A549 (cell line): Measurements from ENCODE around the gene ATG3. TPM values are rescaled to one million over a fixed set of nuclear protein-coding genes. Genes with fewer than 3 reads are reported as not detected.

Experiments used
- ATAC-seq, 2 experiments: fragments of 200-7000 bp in 1 of 2; fragments of >200 bp in 1 of 2; cut with Nextera tagmentation in 1 of 2; cut with Tn5 transposase in 1 of 2; 3 replicates each; pipeline versions ENCODE4 v1.8.0 to v1.9.1; 2018 to 2020; ENCODE audit warnings: mild to moderate bottlenecking in 1 of 2, moderate library complexity in 1 of 2
- CTCF ChIA-PET: fragments of 300-600 bp; sonication (Branson Sonifier 250); formaldehyde crosslinking; extraction: SDS; loops from one replicate; lab custom pipeline; 2021; ENCODE audit warnings: antibody characterized with exemption, inconsistent platforms; lab: Yijun Ruan, JAX
- POLR2A ChIA-PET: fragments of 350-600 bp; formaldehyde crosslinking; extraction: SDS; loops from one replicate; lab custom pipeline; 2021; ENCODE audit warnings: antibody characterized with exemption, inconsistent platforms; lab: Yijun Ruan, JAX
- DNase-seq, 2 experiments: peaks; one replicate each; pipeline versions ENCODE4 v3.0.0 to v3.0.0-alpha.2; 2011 to 2016; ENCODE audit warnings: low read depth in 1 of 2, low spot score in 1 of 2
- FAIRE-seq: peaks from 2 replicates; lab custom pipeline; 2011; peaks lifted over from hg19 to GRCh38; lab: Jason Lieb, UNC
- H3K27ac ChIP-seq, 2 experiments: fragments of >200 bp; sonication (Bioruptor Twin); formaldehyde crosslinking; 3 replicates each; pipeline ENCODE4 v1.5.1; 2016 to 2017
- H3K4me1 ChIP-seq: fragments of >200 bp; sonication (Bioruptor Twin); formaldehyde crosslinking; 3 replicates; pipeline ENCODE4 v1.6.1; 2016
- H3K4me2 ChIP-seq: fragments of >200 bp; sonication (Bioruptor Twin); formaldehyde crosslinking; 3 replicates; pipeline ENCODE4 v1.6.1; 2016
- H3K4me3 ChIP-seq: fragments of >200 bp; sonication (Bioruptor Twin); formaldehyde crosslinking; 3 replicates; pipeline ENCODE4 v1.5.1; 2016
- H3K9me3 ChIP-seq: fragments of >200 bp; sonication (Bioruptor Twin); formaldehyde crosslinking; 3 replicates; pipeline ENCODE4 v1.6.1; 2016
- CEBPB ChIP-seq, 2 experiments: fragments of >200 bp in 1 of 2; sonication (Bioruptor Twin) in 1 of 2; formaldehyde crosslinking in 1 of 2; IDR thresholded peaks; 2 replicates each; pipeline ENCODE4 v1.6.1; 2012 to 2016
- EHF ChIP-seq: fragments of 250-450 bp; sonication (Bioruptor Pico); IDR thresholded peaks from 2 replicates; pipeline ENCODE4 v1.5.0; 2020; ENCODE audit warnings: mild to moderate bottlenecking
- ESRRA ChIP-seq: fragments of 150-350 bp; IDR thresholded peaks from 2 replicates; pipeline ENCODE4 v1.6.1; 2014; ENCODE audit warnings: mild to moderate bottlenecking, low read length, borderline replicate concordance
- FOXS1 ChIP-seq: fragments of 250-450 bp; sonication (Bioruptor Pico); IDR thresholded peaks from 2 replicates; pipeline ENCODE4 v1.5.0; 2020; ENCODE audit warnings: mild to moderate bottlenecking, moderate library complexity
- GATA3 ChIP-seq: IDR thresholded peaks from 2 replicates; pipeline ENCODE4 v1.6.1; 2012; ENCODE audit warnings: borderline replicate concordance
- HES2 ChIP-seq: fragments of >200 bp; sonication (Bioruptor Twin); formaldehyde crosslinking; IDR thresholded peaks from 2 replicates; pipeline ENCODE4 v1.6.1; 2016
- HEYL ChIP-seq: fragments of 250-450 bp; sonication (Bioruptor Pico); IDR thresholded peaks from 2 replicates; pipeline ENCODE4 v1.8.0; 2021; ENCODE audit warnings: mild to moderate bottlenecking, moderate library complexity
- HMGXB4 ChIP-seq: fragments of 250-450 bp; sonication (Bioruptor Pico); IDR thresholded peaks from 2 replicates; pipeline ENCODE4 v1.5.0; 2021; ENCODE audit warnings: mild to moderate bottlenecking, moderate library complexity, borderline replicate concordance
- HOXA7 ChIP-seq: fragments of 250-450 bp; sonication (Bioruptor Pico); IDR thresholded peaks from 2 replicates; pipeline ENCODE4 v1.5.0; 2020; ENCODE audit warnings: mild to moderate bottlenecking, moderate library complexity
- JUN ChIP-seq, 2 experiments: fragments of >200 bp; sonication (Bioruptor Twin); formaldehyde crosslinking; IDR thresholded peaks; 2 replicates in 1 of 2; 3 replicates in 1 of 2; pipeline ENCODE4 v1.6.1; 2016 to 2017
- JUNB ChIP-seq: fragments of >200 bp; sonication (Bioruptor Twin); formaldehyde crosslinking; IDR thresholded peaks from 2 replicates; pipeline ENCODE4 v1.6.1; 2016
- KDM1A ChIP-seq: fragments of 200-600 bp; sonication (generic); IDR thresholded peaks from 2 replicates; pipeline ENCODE4 v1.6.1; 2016; ENCODE audit warnings: low read depth, mild to moderate bottlenecking
- KDM5A ChIP-seq: fragments of 200-600 bp; sonication (generic); IDR thresholded peaks from 2 replicates; pipeline ENCODE4 v1.6.1; 2016; ENCODE audit warnings: antibody characterized with exemption, mild to moderate bottlenecking
- MAFK ChIP-seq: fragments of 450-650 bp; IDR thresholded peaks from 2 replicates; pipeline ENCODE4 v1.6.1; 2014; ENCODE audit not compliant: partially characterized antibody
- MAX ChIP-seq: IDR thresholded peaks from 2 replicates; pipeline ENCODE4 v1.6.1; 2012
- MYC ChIP-seq: IDR thresholded peaks from 2 replicates; pipeline ENCODE4 v1.6.1; 2012; ENCODE audit warnings: mild to moderate bottlenecking, inconsistent platforms, low read length, improper control_type of control experiment, borderline replicate concordance
- NFE2L2 ChIP-seq: fragments of 150-350 bp; conservative IDR thresholded peaks from 2 replicates; pipeline ENCODE4 v1.6.1; 2014; ENCODE audit warnings: low read length
- POLR2A ChIP-seq: IDR thresholded peaks from 2 replicates; pipeline ENCODE4 v1.6.1; 2012; ENCODE audit warnings: mild to moderate bottlenecking, low read length
- POLR2AphosphoS2 ChIP-seq: conservative IDR thresholded peaks from 2 replicates; pipeline ENCODE4 v1.6.1; 2012; ENCODE audit warnings: low read length, improper control_type of control experiment, inconsistent platforms
- RAD21 ChIP-seq, 2 experiments: fragments of >200 bp in 1 of 2; sonication (Bioruptor Twin) in 1 of 2; formaldehyde crosslinking in 1 of 2; IDR thresholded peaks in 1 of 2; conservative IDR thresholded peaks in 1 of 2; 2 replicates in 1 of 2; 3 replicates in 1 of 2; pipeline ENCODE4 v1.6.1; 2012 to 2018; ENCODE audit warnings: inconsistent platforms in 1 of 2
- RARB ChIP-seq: fragments of 250-450 bp; sonication (Bioruptor Pico); IDR thresholded peaks from 2 replicates; pipeline ENCODE4 v1.8.0; 2021; ENCODE audit warnings: mild to moderate bottlenecking, moderate library complexity
- REST ChIP-seq: fragments of 200-600 bp; sonication (generic); IDR thresholded peaks from 2 replicates; pipeline ENCODE4 v1.6.1; 2016; ENCODE audit warnings: antibody characterized with exemption, mild to moderate bottlenecking, moderate library complexity
- RFX5 ChIP-seq: fragments of 450-650 bp; IDR thresholded peaks from 2 replicates; pipeline ENCODE4 v1.7.1; 2014; ENCODE audit warnings: antibody characterized with exemption, mild to moderate bottlenecking, moderate library complexity
- TFCP2L1 ChIP-seq: fragments of 250-450 bp; sonication (Bioruptor Pico); IDR thresholded peaks from 2 replicates; pipeline ENCODE4 v1.5.0; 2021; ENCODE audit warnings: mild to moderate bottlenecking
- USF2 ChIP-seq: fragments of 450-650 bp; IDR thresholded peaks from 2 replicates; pipeline ENCODE4 v1.6.1; 2014; ENCODE audit warnings: antibody characterized with exemption
- ZC3H11A ChIP-seq: fragments of 450-650 bp; IDR thresholded peaks from 2 replicates; pipeline ENCODE4 v1.6.1; 2014; ENCODE audit warnings: antibody characterized with exemption, mild to moderate bottlenecking
- ZNF302 ChIP-seq: fragments of 250-450 bp; sonication (Bioruptor Pico); IDR thresholded peaks from 2 replicates; pipeline ENCODE4 v1.9.0; 2021; ENCODE audit warnings: inconsistent platforms, mild to moderate bottlenecking, moderate library complexity
- WGBS: methylation state at CpG from one replicate; pipeline ENCODE4 v1.1.6; 2017; ENCODE audit errors: missing lambda C conversion rate; 5-methylcytosine and 5-hydroxymethylcytosine counted together
- polyA plus RNA-seq, 4 experiments: library from polyadenylated mRNA; depleted of rRNA in 3 of 4; stranded (reverse); fragments of >200 nt; fragmentation: RNase III in 1 of 4; extraction: RNeasy Plus Mini Kit Qiagen cat#74134 plus additional on column Dnase treatment in 1 of 4; gene quantifications; 2 replicates in 3 of 4; 3 replicates in 1 of 4; pipeline ENCODE4 v1.2.3, GENCODE V29; 2011 to 2017

The ATG3 gene
- polyA plus RNA-seq, 2 of the 4 experiments (the other 2 are of a cell fraction), result 50.2 to 74.5 TPM

- TF ChIP-seq USF2, result no peak
- no peak for TF ChIP-seq ZNF302
- TF ChIP-seq CEBPB (IDR thresholded peaks at IDR 0.05), result no peak
- TF ChIP-seq ESRRA, result no peak
- TF ChIP-seq MAX, result no peak
- no peak for TF ChIP-seq NFE2L2
- TF ChIP-seq KDM1A, result no peak
- TF ChIP-seq POLR2A, result no peak
Observed at GRCh38 chr3:112492124-112492523, 69.6 kb downstream of the ATG3 start (continued).

- ChIA-PET CTCF (no interaction called here), POLR2A (no interaction called here)
- H3K4me3 ChIP-seq, result no peak overlapping the region
- H3K4me1 ChIP-seq, result no peaks in the 10 kb centered on the region
- ATAC-seq, result no peak
- no peak for TF ChIP-seq POLR2AphosphoS2
- TF ChIP-seq USF2, result no peak
- TF ChIP-seq GATA3, result no peak
- no peak for TF ChIP-seq ZC3H11A
- TF ChIP-seq HEYL (CRISPR knock-in tag), result no peak
- no peak for TF ChIP-seq RAD21 (conservative IDR thresholded peaks at IDR 0.05 in 1 of 2, IDR thresholded peaks at IDR 0.05 in 1 of 2)
- no peak overlapping the region for H3K4me2 ChIP-seq
- no peaks in the 10 kb centered on the region for H3K9me3 ChIP-seq
- no peak for DNase-seq
- no peak for FAIRE-seq
- H3K27ac ChIP-seq, result no peak overlapping the region
Observed at GRCh38 chr3:112491373-112491772, 70.4 kb downstream of the ATG3 start.

- H3K9me3 ChIP-seq, result no peaks in the 10 kb centered on the region
- TF ChIP-seq TFCP2L1 (CRISPR knock-in tag) (no peak), RARB (CRISPR knock-in tag) (no peak), JUN (IDR thresholded peaks at IDR 0.05) (no peak), JUNB (no peak), KDM1A (no peak), RFX5 (no peak), MYC (no peak), CEBPB (IDR thresholded peaks at IDR 0.05) (no peak), HOXA7 (CRISPR knock-in tag) (no peak), KDM5A (no peak), HES2 (no peak), HMGXB4 (CRISPR knock-in tag) (no peak), NFE2L2 (no peak), MAFK (no peak), REST (no peak), EHF (CRISPR knock-in tag) (no peak), GATA3 (no peak), ZNF302 (no peak), FOXS1 (CRISPR knock-in tag) (no peak)
- TF ChIP-seq, all 56 proteins: peak for 0
- Histone ChIP-seq H3K4me3 (no peak overlapping the region), H3K4me2 (no peak overlapping the region), H3K4me1 (no peaks in the 10 kb centered on the region), H3K27ac (no peak overlapping the region)
- no peak for DNase-seq
- WGBS, result 54% methylated on average over 4 of the region's 4 CpGs
- ATAC-seq, result no peak
- FAIRE-seq, result no peak
- ChIA-PET POLR2A (no interaction called here), CTCF (interaction anchor here (1.4 kb wide), 1 partner anchor 12 kb away, joined by 3 read pairs; no protein-coding TSS in a partner anchor)
Observed at GRCh38 chr3:112489674-112490479, 71.9 kb downstream of the ATG3 start.
